ENCODE results near the gene SLC17A7. TPM values are rescaled to one million over a fixed set of nuclear protein-coding genes. Genes with fewer than 3 reads are reported as not detected.
A peak's percentile ranks its signal among the peaks of the same experiment; 100 is the strongest.

Gene SLC17A7
- total RNA-seq, 1 experiment from 2014 or later, result 1.2 TPM

- DNase-seq (ENCODE audit: low read depth, low spot score), result peak; percentile 42
- in situ Hi-C loops (cut with HindIII; ENCODE audit: low pct_unique_long_range_greater_than_20kb, low sequenced_read_pairs), result no loop called here
These were observed 4.8 kb downstream of the SLC17A7 start for GRCh38 chr19:49436381-49437017.

- in situ Hi-C loops (cut with HindIII; ENCODE audit: low pct_unique_long_range_greater_than_20kb, low sequenced_read_pairs), result no loop called here
- no peak for DNase-seq (ENCODE audit: low read depth, low spot score)
These were observed 5.7 kb downstream of the SLC17A7 start for GRCh38 chr19:49435670-49436069.

GRCh38 chr19:49434907-49435583 is 6.3 kb downstream of the SLC17A7 start:
- in situ Hi-C loops (cut with HindIII; ENCODE audit: low pct_unique_long_range_greater_than_20kb, low sequenced_read_pairs), result no loop called here
- no peak for DNase-seq (ENCODE audit: low read depth, low spot score)

GRCh38 chr19:49433240-49433901 is 8.0 kb downstream of the SLC17A7 start:
- no peak for DNase-seq (ENCODE audit: low read depth, low spot score)
- in situ Hi-C loops (cut with HindIII; ENCODE audit: low pct_unique_long_range_greater_than_20kb, low sequenced_read_pairs), result no loop called here

GRCh38 chr19:49432141-49433073 is 8.9 kb downstream of the SLC17A7 start:
- no peak for DNase-seq (ENCODE audit: low read depth, low spot score)
- in situ Hi-C loops (cut with HindIII; ENCODE audit: low pct_unique_long_range_greater_than_20kb, low sequenced_read_pairs), result no loop called here

GRCh38 chr19:49431330-49431749 is 10.0 kb downstream of the SLC17A7 start:
- DNase-seq (ENCODE audit: low read depth, low spot score), result no peak

GRCh38 chr19:49430678-49431329 is 10.5 kb downstream of the SLC17A7 start:
- in situ Hi-C loops (cut with HindIII; ENCODE audit: low pct_unique_long_range_greater_than_20kb, low sequenced_read_pairs), result no loop called here

More at GRCh38 chr19:49431330-49431749, 10.0 kb downstream of the SLC17A7 start:
- in situ Hi-C loops (cut with HindIII; ENCODE audit: low pct_unique_long_range_greater_than_20kb, low sequenced_read_pairs), result no loop called here

GRCh38 chr19:49430172-49430677 is 11.1 kb downstream of the SLC17A7 start:
- in situ Hi-C loops (cut with HindIII; ENCODE audit: low pct_unique_long_range_greater_than_20kb, low sequenced_read_pairs), result no loop called here

More at GRCh38 chr19:49430678-49431329, 10.5 kb downstream of the SLC17A7 start:
- DNase-seq (ENCODE audit: low read depth, low spot score), result no peak

GRCh38 chr19:49428547-49429451 is 12.5 kb downstream of the SLC17A7 start:
- DNase-seq (ENCODE audit: low read depth, low spot score), result no peak
- in situ Hi-C loops (cut with HindIII; ENCODE audit: low pct_unique_long_range_greater_than_20kb, low sequenced_read_pairs), result no loop called here

More at GRCh38 chr19:49430172-49430677, 11.1 kb downstream of the SLC17A7 start:
- DNase-seq (ENCODE audit: low read depth, low spot score), result no peak

GRCh38 chr19:49427855-49428546 is 13.3 kb downstream of the SLC17A7 start:
- in situ Hi-C loops (cut with HindIII; ENCODE audit: low pct_unique_long_range_greater_than_20kb, low sequenced_read_pairs), result no loop called here

GRCh38 chr19:49427339-49427738 is 14.0 kb downstream of the SLC17A7 start:
- in situ Hi-C loops (cut with HindIII; ENCODE audit: low pct_unique_long_range_greater_than_20kb, low sequenced_read_pairs), result no loop called here

More at GRCh38 chr19:49427855-49428546, 13.3 kb downstream of the SLC17A7 start:
- DNase-seq (ENCODE audit: low read depth, low spot score), result no peak

GRCh38 chr19:49425922-49426592 is 15.3 kb downstream of the SLC17A7 start:
- peak; percentile 38 for DNase-seq (ENCODE audit: low read depth, low spot score)
- in situ Hi-C loops (cut with HindIII; ENCODE audit: low pct_unique_long_range_greater_than_20kb, low sequenced_read_pairs), result no loop called here

More at GRCh38 chr19:49427339-49427738, 14.0 kb downstream of the SLC17A7 start:
- no peak for DNase-seq (ENCODE audit: low read depth, low spot score)

- in situ Hi-C loops (cut with HindIII; ENCODE audit: low pct_unique_long_range_greater_than_20kb, low sequenced_read_pairs), result no loop called here
These were observed 16.1 kb downstream of the SLC17A7 start, which contains the start of gene GFY for GRCh38 chr19:49425178-49425577. Gene GFY, plus strand, starts transcription at chr19:49425388. Its CDS starts 1,043 bp downstream, at chr19:49426431.

GRCh38 chr19:49423985-49424303 is 17.4 kb downstream of the SLC17A7 start:
- no peak for DNase-seq (ENCODE audit: low read depth, low spot score)
- in situ Hi-C loops (cut with HindIII; ENCODE audit: low pct_unique_long_range_greater_than_20kb, low sequenced_read_pairs), result no loop called here

More at GRCh38 chr19:49425178-49425577, 16.1 kb downstream of the SLC17A7 start, which contains the start of gene GFY:
- DNase-seq (ENCODE audit: low read depth, low spot score), result no peak
